Measurements from ENCODE around the gene OR8D1.

DNA sequence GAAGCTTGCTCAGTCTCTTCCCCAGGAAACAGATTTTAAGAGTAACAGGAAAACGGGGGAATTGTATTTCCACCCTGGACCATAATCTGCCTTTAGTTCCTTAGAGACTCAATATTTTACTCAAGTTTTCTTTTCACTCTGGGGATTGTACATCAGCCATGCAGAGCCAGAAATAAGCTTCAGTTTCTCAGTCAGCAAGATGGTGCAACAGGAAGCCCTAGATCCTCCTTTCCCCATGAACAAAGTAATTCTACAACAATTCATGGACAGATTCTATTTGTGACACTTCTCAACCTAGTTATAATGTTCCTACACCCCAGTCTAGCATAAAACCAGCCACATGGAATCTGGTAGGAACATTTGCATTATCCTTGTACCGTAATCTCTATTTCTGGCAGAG, 45.8 kb upstream of the OR8D1 start:
- TF ChIP-seq POLR2AphosphoS5 (IDR thresholded peaks at IDR 0.05; ENCODE audit: low read depth, low read length): no peak
- TF ChIP-seq, protein P1, sequence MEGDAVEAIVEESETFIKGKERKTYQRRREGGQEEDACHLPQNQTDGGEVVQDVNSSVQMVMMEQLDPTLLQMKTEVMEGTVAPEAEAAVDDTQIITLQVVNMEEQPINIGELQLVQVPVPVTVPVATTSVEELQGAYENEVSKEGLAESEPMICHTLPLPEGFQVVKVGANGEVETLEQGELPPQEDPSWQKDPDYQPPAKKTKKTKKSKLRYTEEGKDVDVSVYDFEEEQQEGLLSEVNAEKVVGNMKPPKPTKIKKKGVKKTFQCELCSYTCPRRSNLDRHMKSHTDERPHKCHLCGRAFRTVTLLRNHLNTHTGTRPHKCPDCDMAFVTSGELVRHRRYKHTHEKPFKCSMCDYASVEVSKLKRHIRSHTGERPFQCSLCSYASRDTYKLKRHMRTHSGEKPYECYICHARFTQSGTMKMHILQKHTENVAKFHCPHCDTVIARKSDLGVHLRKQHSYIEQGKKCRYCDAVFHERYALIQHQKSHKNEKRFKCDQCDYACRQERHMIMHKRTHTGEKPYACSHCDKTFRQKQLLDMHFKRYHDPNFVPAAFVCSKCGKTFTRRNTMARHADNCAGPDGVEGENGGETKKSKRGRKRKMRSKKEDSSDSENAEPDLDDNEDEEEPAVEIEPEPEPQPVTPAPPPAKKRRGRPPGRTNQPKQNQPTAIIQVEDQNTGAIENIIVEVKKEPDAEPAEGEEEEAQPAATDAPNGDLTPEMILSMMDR (IDR thresholded peaks at IDR 0.05): no peak
- TF ChIP-seq SIN3A (IDR thresholded peaks at IDR 0.05; ENCODE audit: borderline replicate concordance, insufficient read depth, low read depth, low read length): no peak
- TF ChIP-seq, protein P2, sequence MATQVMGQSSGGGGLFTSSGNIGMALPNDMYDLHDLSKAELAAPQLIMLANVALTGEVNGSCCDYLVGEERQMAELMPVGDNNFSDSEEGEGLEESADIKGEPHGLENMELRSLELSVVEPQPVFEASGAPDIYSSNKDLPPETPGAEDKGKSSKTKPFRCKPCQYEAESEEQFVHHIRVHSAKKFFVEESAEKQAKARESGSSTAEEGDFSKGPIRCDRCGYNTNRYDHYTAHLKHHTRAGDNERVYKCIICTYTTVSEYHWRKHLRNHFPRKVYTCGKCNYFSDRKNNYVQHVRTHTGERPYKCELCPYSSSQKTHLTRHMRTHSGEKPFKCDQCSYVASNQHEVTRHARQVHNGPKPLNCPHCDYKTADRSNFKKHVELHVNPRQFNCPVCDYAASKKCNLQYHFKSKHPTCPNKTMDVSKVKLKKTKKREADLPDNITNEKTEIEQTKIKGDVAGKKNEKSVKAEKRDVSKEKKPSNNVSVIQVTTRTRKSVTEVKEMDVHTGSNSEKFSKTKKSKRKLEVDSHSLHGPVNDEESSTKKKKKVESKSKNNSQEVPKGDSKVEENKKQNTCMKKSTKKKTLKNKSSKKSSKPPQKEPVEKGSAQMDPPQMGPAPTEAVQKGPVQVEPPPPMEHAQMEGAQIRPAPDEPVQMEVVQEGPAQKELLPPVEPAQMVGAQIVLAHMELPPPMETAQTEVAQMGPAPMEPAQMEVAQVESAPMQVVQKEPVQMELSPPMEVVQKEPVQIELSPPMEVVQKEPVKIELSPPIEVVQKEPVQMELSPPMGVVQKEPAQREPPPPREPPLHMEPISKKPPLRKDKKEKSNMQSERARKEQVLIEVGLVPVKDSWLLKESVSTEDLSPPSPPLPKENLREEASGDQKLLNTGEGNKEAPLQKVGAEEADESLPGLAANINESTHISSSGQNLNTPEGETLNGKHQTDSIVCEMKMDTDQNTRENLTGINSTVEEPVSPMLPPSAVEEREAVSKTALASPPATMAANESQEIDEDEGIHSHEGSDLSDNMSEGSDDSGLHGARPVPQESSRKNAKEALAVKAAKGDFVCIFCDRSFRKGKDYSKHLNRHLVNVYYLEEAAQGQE (IDR thresholded peaks at IDR 0.05; ENCODE audit: insufficient read depth in 1 of 2, low read depth in 2 of 2, low read length in 1 of 2): no peak
- no peak for TF ChIP-seq TCF7L2 (IDR thresholded peaks at IDR 0.05; ENCODE audit: low read depth, low read length)
